ENCODE measurements around the gene RUNX2.
A peak's percentile ranks its signal among the peaks of the same experiment; 100 is the strongest.

RUNX2 gene

DNA sequence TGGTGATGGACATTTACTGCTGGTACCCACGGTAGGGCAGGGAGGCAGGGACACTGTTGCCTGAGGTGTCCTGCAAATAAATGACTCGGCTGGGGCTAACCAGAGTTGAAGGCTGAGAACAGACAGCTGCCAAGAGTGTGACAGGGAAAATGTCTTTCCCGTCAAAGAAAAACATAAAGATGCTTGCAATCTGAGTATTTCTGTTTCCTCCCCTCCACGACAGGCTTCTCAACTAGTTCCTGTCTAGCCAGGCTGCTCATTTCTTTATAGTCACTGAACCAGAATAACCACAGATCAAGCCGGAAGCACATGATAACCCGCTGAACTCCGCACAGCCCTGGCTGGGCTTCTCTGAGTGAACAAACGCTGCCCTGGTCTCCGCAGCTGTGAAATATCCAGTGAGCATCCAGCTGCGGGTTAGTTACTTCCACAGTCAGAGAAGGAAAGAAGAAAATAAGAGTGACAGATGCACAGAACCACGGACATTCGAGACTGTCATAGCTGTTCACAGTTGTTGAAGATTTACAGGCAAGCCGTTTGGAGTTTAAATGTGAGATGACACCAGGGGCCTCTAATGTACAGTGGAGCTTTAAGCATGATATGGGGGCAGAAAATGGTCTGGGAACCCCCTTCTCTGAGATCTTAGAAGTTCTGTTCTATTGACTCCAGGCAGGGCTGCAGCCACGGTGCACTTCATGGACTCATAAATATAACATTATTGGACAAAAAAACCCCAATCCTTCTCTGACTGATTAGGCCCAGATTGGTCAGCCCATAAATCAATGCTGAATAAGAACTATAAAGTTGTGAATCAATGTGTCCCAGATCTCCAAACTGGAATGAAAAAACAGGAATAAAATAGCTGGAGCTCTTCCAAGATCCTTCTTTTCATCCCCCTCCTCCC lies 349.5 kb downstream of the RUNX2 start:
- H3K27ac Mint-ChIP-seq: peak overlapping the region; percentile 83
- no peaks in the 10 kb centered on the region for H3K27me3 Mint-ChIP-seq (ENCODE audit: low read depth)
- peak; percentile 58 for DNase-seq (ENCODE audit: low spot score)
- peak overlapping the region; percentile 80 for H3K4me3 Mint-ChIP-seq
- peaks cover 14% of the 10 kb centered on the region for H3K36me3 Mint-ChIP-seq (ENCODE audit: low read depth)
- H3K9me3 Mint-ChIP-seq: peaks cover 24% of the 10 kb centered on the region
- H3K4me1 Mint-ChIP-seq (ENCODE audit: low read depth): peaks cover 41% of the 10 kb centered on the region

- Mint-ChIP-seq H3K9me3 (peaks cover 24% of the 10 kb centered on the region), H3K4me1 (ENCODE audit: low read depth) (peaks cover 41% of the 10 kb centered on the region), H3K27ac (peak overlapping the region; percentile 38), H3K36me3 (ENCODE audit: low read depth) (peaks cover 16% of the 10 kb centered on the region), H3K27me3 (ENCODE audit: low read depth) (no peaks in the 10 kb centered on the region), H3K4me3 (peak overlapping the region; percentile 42)
- DNase-seq (ENCODE audit: low spot score): peak; percentile 3
Measured at GRCh38 chr6:45678285-45678607, 350.1 kb downstream of the RUNX2 start.

- Mint-ChIP-seq H3K4me3 (peak overlapping the region; percentile 0), H3K36me3 (ENCODE audit: low read depth) (peaks cover 17% of the 10 kb centered on the region)
- peak; percentile 1 for DNase-seq (ENCODE audit: low spot score)
Measured at GRCh38 chr6:45679163-45679562, 351.0 kb downstream of the RUNX2 start.

GRCh38 chr6:45679631-45680030 lies 351.5 kb downstream of the RUNX2 start:
- H3K4me1 Mint-ChIP-seq (ENCODE audit: low read depth): peaks cover 41% of the 10 kb centered on the region
- H3K27me3 Mint-ChIP-seq (ENCODE audit: low read depth): no peaks in the 10 kb centered on the region
- peak; percentile 3 for DNase-seq (ENCODE audit: low spot score)
- no peak overlapping the region for H3K4me3 Mint-ChIP-seq
- peaks cover 17% of the 10 kb centered on the region for H3K36me3 Mint-ChIP-seq (ENCODE audit: low read depth)
- no peak overlapping the region for H3K27ac Mint-ChIP-seq
- peaks cover 24% of the 10 kb centered on the region for H3K9me3 Mint-ChIP-seq

More at GRCh38 chr6:45679163-45679562, 351.0 kb downstream of the RUNX2 start:
- no peaks in the 10 kb centered on the region for H3K27me3 Mint-ChIP-seq (ENCODE audit: low read depth)
- H3K9me3 Mint-ChIP-seq: peaks cover 24% of the 10 kb centered on the region
- peaks cover 41% of the 10 kb centered on the region for H3K4me1 Mint-ChIP-seq (ENCODE audit: low read depth)
- H3K27ac Mint-ChIP-seq: no peak overlapping the region

DNA sequence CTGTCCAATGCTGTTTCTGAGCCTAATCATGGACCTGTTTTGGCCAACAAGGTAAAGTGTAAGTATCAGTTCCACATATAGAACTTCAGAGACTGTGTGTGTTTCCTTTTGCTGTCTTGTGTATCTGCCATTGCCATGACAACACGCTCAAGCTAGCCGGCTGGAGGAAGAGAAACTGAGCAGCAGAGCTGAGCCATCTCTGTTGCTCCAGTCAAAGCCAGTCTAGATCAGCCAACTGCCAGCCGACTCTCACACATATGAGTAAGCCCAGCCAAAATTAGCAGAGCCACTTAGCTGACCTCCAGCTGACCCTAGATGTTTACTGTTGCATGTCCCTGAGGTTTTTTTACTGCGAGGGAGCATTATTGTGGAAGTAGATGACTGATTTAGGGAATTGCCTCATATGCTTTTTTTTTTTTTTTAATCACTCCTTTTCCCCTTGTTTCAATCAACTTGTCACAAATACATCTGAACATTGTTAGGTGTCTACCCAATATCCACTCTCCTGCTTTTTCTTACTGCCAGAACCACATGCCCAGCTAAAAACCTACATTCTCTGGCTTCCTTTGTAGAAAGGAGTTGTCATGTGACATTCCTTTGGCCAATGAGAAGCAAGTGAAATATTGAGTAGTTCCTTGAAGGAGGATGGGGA lies 353.9 kb downstream of the RUNX2 start:
- Mint-ChIP-seq H3K4me3 (no peak overlapping the region), H3K27me3 (ENCODE audit: low read depth) (no peaks in the 10 kb centered on the region), H3K27ac (peak overlapping the region; percentile 38), H3K4me1 (ENCODE audit: low read depth) (peaks cover 27% of the 10 kb centered on the region), H3K36me3 (ENCODE audit: low read depth) (peaks cover 15% of the 10 kb centered on the region), H3K9me3 (peaks cover 28% of the 10 kb centered on the region)
- DNase-seq (ENCODE audit: low spot score): peak; percentile 51

DNA sequence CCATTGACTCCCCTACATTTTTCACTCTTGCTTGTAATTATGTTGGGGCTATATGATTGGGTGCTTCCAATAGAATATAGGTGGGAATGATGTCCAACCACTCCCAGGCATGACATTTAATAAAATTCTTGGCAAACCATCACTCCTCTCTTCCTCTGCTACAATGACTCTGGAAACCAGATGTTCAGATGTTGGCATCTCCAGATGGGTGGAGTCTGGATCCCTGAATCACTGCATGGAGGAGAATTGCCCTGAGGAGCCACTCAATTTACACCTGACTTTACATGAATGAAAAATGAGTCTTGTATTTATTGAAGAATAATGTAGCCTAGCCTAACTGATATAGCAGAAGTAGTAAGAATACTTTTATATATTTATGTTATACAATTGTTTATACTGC lies 356.3 kb downstream of the RUNX2 start:
- Mint-ChIP-seq H3K4me1 (ENCODE audit: low read depth) (peaks cover 9% of the 10 kb centered on the region), H3K36me3 (ENCODE audit: low read depth) (peaks cover 14% of the 10 kb centered on the region), H3K27ac (no peak overlapping the region), H3K27me3 (ENCODE audit: low read depth) (no peaks in the 10 kb centered on the region), H3K4me3 (no peak overlapping the region), H3K9me3 (peaks cover 26% of the 10 kb centered on the region)
- DNase-seq (ENCODE audit: low spot score): no peak

- no peaks in the 10 kb centered on the region for H3K27me3 Mint-ChIP-seq (ENCODE audit: low read depth)
- H3K4me3 Mint-ChIP-seq: no peak overlapping the region
- H3K27ac Mint-ChIP-seq: no peak overlapping the region
- peaks cover 14% of the 10 kb centered on the region for H3K36me3 Mint-ChIP-seq (ENCODE audit: low read depth)
- DNase-seq (ENCODE audit: low spot score): no peak
- H3K4me1 Mint-ChIP-seq (ENCODE audit: low read depth): peaks cover 7% of the 10 kb centered on the region
- H3K9me3 Mint-ChIP-seq: peaks cover 20% of the 10 kb centered on the region
Measured at GRCh38 chr6:45685076-45685475, 356.9 kb downstream of the RUNX2 start.

- H3K4me3 Mint-ChIP-seq: no peak overlapping the region
- peaks cover 9% of the 10 kb centered on the region for H3K9me3 Mint-ChIP-seq
- peaks cover 10% of the 10 kb centered on the region for H3K4me1 Mint-ChIP-seq (ENCODE audit: low read depth)
- no peak for DNase-seq (ENCODE audit: low spot score)
- H3K27me3 Mint-ChIP-seq (ENCODE audit: low read depth): no peaks in the 10 kb centered on the region
- peaks cover 5% of the 10 kb centered on the region for H3K36me3 Mint-ChIP-seq (ENCODE audit: low read depth)
- H3K27ac Mint-ChIP-seq: no peak overlapping the region
Measured at GRCh38 chr6:45686841-45687569, 358.9 kb downstream of the RUNX2 start.

- Mint-ChIP-seq H3K9me3 (peaks cover 5% of the 10 kb centered on the region), H3K27me3 (ENCODE audit: low read depth) (no peaks in the 10 kb centered on the region), H3K36me3 (ENCODE audit: low read depth) (peaks cover 3% of the 10 kb centered on the region), H3K27ac (no peak overlapping the region), H3K4me1 (ENCODE audit: low read depth) (peaks cover 7% of the 10 kb centered on the region), H3K4me3 (no peak overlapping the region)
- no peak for DNase-seq (ENCODE audit: low spot score)
Measured at GRCh38 chr6:45687570-45687969, 359.4 kb downstream of the RUNX2 start.

- no peak for DNase-seq (ENCODE audit: low spot score)
- peaks cover 1% of the 10 kb centered on the region for H3K36me3 Mint-ChIP-seq (ENCODE audit: low read depth)
- no peak overlapping the region for H3K27ac Mint-ChIP-seq
- H3K27me3 Mint-ChIP-seq (ENCODE audit: low read depth): no peaks in the 10 kb centered on the region
- no peak overlapping the region for H3K4me3 Mint-ChIP-seq
- peaks cover 7% of the 10 kb centered on the region for H3K4me1 Mint-ChIP-seq (ENCODE audit: low read depth)
- peaks cover 5% of the 10 kb centered on the region for H3K9me3 Mint-ChIP-seq
Measured at GRCh38 chr6:45688180-45688579, 360.1 kb downstream of the RUNX2 start.

GRCh38 chr6:45689926-45690615 lies 361.9 kb downstream of the RUNX2 start:
- DNase-seq (ENCODE audit: low spot score): no peak
- no peak overlapping the region for H3K4me3 Mint-ChIP-seq
- no peaks in the 10 kb centered on the region for H3K27me3 Mint-ChIP-seq (ENCODE audit: low read depth)
- peaks cover 13% of the 10 kb centered on the region for H3K4me1 Mint-ChIP-seq (ENCODE audit: low read depth)
- peaks cover 12% of the 10 kb centered on the region for H3K9me3 Mint-ChIP-seq
- H3K27ac Mint-ChIP-seq: peak overlapping the region; percentile 62
- H3K36me3 Mint-ChIP-seq (ENCODE audit: low read depth): peaks cover 4% of the 10 kb centered on the region

GRCh38 chr6:45690846-45691245 lies 362.7 kb downstream of the RUNX2 start:
- no peak for DNase-seq (ENCODE audit: low spot score)
- H3K4me1 Mint-ChIP-seq (ENCODE audit: low read depth): peaks cover 13% of the 10 kb centered on the region
- no peaks in the 10 kb centered on the region for H3K27me3 Mint-ChIP-seq (ENCODE audit: low read depth)
- H3K4me3 Mint-ChIP-seq: no peak overlapping the region
- H3K36me3 Mint-ChIP-seq (ENCODE audit: low read depth): peaks cover 4% of the 10 kb centered on the region
- peaks cover 12% of the 10 kb centered on the region for H3K9me3 Mint-ChIP-seq
- H3K27ac Mint-ChIP-seq: no peak overlapping the region

- Mint-ChIP-seq H3K27ac (no peak overlapping the region), H3K4me3 (no peak overlapping the region)
- no peak for DNase-seq (ENCODE audit: low spot score)
Measured at GRCh38 chr6:45691426-45691825, 363.3 kb downstream of the RUNX2 start.

More at GRCh38 chr6:45691426-45691825, 363.3 kb downstream of the RUNX2 start:
- peaks cover 8% of the 10 kb centered on the region for H3K9me3 Mint-ChIP-seq
- H3K36me3 Mint-ChIP-seq (ENCODE audit: low read depth): peaks cover 4% of the 10 kb centered on the region
- peaks cover 13% of the 10 kb centered on the region for H3K4me1 Mint-ChIP-seq (ENCODE audit: low read depth)
- H3K27me3 Mint-ChIP-seq (ENCODE audit: low read depth): no peaks in the 10 kb centered on the region
